ENCODE data around the gene AJAP1. TPM values are rescaled to one million over a fixed set of nuclear protein-coding genes. Genes with fewer than 3 reads are reported as not detected.

The AJAP1 gene
- total and polyA plus RNA-seq, 4 donors: 0.16 to 2.3 TPM; not detected in 2

DNA sequence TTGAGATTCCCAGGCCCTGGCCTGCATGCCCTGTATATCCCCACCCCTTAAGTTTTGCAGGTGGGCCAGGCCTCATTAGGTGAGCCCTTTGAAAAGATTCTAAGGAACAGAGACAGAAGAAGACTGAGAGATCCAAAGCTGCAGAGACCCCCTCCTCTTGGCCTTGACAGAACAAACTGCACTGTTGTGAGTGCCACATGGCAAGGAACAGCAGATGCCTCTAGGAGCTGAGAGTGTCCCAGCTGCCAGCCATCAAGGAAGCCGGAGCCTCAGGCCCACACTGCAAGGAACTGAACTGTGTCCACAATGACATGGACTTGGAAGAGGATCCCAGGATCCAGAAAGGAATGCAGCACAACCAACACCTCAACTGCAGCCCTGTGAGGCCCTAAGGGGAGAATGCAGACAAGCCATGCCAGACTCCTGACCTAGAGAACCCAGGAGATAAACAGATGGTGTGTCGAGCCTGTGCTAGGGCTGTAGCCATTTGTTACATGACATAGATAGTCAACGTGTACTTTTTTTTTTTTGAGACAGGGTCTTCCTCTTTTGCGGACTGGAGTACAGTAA is 182.7 kb downstream of the AJAP1 start:
- no peaks in the 10 kb centered on the region for H3K4me1 ChIP-seq (ENCODE audit: control insufficient read depth in 1 of 2, insufficient read depth in 2 of 2, low read length in 2 of 2)
- no peak overlapping the region for H3K4me3 ChIP-seq (ENCODE audit: low read length in 2 of 2)
- H3K36me3 ChIP-seq (ENCODE audit: control insufficient read depth in 1 of 2, insufficient read depth in 2 of 2, low read length in 1 of 2): no peaks in the 10 kb centered on the region
- H3K27ac ChIP-seq (ENCODE audit: low read depth in 1 of 2, low read length in 2 of 2): no peak overlapping the region
- ATAC-seq (ENCODE audit: low FRiP score) (no peak), DNase-seq (no peak)
- H3K27me3 ChIP-seq (ENCODE audit: control insufficient read depth in 1 of 2, insufficient read depth in 2 of 2, low read length in 1 of 2): peaks cover 0 to 2% of the 10 kb centered on the region in 2 donors
- intact Hi-C loops (cut with DNase I): no loop called here
- 59 to 62% methylated on average over 4 of the region's 4 CpGs for whole genome bisulfite sequencing, 2 donors
- H3K9me3 ChIP-seq (ENCODE audit: control insufficient read depth, low read length): peaks cover 8% of the 10 kb centered on the region

DNA sequence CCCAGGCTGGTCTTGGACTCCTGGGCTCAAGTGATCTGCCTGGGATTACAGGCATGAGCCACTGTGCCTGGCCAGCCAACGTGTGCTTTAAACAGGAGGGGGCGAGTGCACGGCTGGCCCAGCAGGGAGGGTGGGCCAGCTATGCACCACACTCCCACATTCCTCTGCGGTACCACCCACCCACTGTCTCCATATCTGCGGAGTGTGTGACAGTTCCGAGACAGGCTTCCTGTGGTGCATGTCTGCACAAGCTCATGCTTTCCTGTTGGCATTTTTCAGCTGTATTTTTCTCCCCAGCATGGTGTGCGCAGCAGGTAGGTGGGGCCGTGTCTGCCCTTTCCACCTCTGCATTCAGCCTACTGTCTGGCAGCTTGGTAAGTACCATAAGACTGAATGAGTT is 183.3 kb downstream of the AJAP1 start:
- Histone ChIP-seq H3K27me3 (ENCODE audit: control insufficient read depth in 1 of 2, insufficient read depth in 2 of 2, low read length in 1 of 2) (peaks cover 0 to 2% of the 10 kb centered on the region in 2 donors), H3K4me1 (ENCODE audit: control insufficient read depth in 1 of 2, insufficient read depth in 2 of 2, low read length in 2 of 2) (no peaks in the 10 kb centered on the region), H3K27ac (ENCODE audit: low read depth in 1 of 2, low read length in 2 of 2) (no peak overlapping the region), H3K4me3 (ENCODE audit: low read length in 2 of 2) (no peak overlapping the region), H3K36me3 (ENCODE audit: control insufficient read depth in 1 of 2, insufficient read depth in 2 of 2, low read length in 1 of 2) (no peaks in the 10 kb centered on the region), H3K9me3 (ENCODE audit: control insufficient read depth, low read length) (peaks cover 8% of the 10 kb centered on the region)
- ATAC-seq (ENCODE audit: low FRiP score): no peak
- WGBS, 2 donors: 38 to 53% methylated on average over 8 of the region's 8 CpGs
- intact Hi-C loops (cut with DNase I): no loop called here
- DNase-seq: no peak

DNA sequence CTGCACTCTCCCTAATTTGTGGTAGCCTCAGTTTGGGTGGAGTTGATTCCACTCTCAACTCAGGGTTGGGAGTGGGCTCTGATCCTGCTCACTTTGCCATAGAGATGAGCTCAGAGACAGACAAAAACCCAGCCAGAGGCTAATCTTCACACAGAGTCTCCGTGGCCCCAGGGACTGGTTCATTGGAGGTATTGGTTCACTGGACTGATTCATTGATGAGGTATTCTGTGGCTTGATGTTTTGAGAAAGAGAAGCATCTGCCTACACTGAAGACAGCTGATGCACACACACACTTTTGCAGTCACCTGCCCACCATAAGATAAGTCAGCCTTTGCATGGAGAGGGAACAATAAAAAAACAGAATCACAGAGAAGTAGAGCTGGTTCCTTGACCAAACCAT is 183.8 kb downstream of the AJAP1 start:
- Histone ChIP-seq H3K4me3 (ENCODE audit: low read length in 2 of 2) (no peak overlapping the region), H3K4me1 (ENCODE audit: control insufficient read depth in 1 of 2, insufficient read depth in 2 of 2, low read length in 2 of 2) (no peaks in the 10 kb centered on the region), H3K27me3 (ENCODE audit: control insufficient read depth in 1 of 2, insufficient read depth in 2 of 2, low read length in 1 of 2) (peaks cover 0 to 2% of the 10 kb centered on the region in 2 donors), H3K36me3 (ENCODE audit: control insufficient read depth in 1 of 2, insufficient read depth in 2 of 2, low read length in 1 of 2) (no peaks in the 10 kb centered on the region), H3K27ac (ENCODE audit: low read depth in 1 of 2, low read length in 2 of 2) (no peak overlapping the region), H3K9me3 (ENCODE audit: control insufficient read depth, low read length) (peaks cover 6% of the 10 kb centered on the region)
- intact Hi-C loops (cut with DNase I): no loop called here
- ATAC-seq (ENCODE audit: low FRiP score): no peak
- DNase-seq: no peak
- WGBS, 2 donors: 89 to 90% methylated on average over 1 of the region's 1 CpG

Measured in aorta (tissue), 5 donors.